Measurements from ENCODE around the gene SAMM50. TPM values are rescaled to one million over a fixed set of nuclear protein-coding genes. Genes with fewer than 3 reads are reported as not detected.

The SAMM50 gene
- total and polyA plus RNA-seq, 2 experiments from 2014 or later: 37.8 to 73.8 TPM

DNA sequence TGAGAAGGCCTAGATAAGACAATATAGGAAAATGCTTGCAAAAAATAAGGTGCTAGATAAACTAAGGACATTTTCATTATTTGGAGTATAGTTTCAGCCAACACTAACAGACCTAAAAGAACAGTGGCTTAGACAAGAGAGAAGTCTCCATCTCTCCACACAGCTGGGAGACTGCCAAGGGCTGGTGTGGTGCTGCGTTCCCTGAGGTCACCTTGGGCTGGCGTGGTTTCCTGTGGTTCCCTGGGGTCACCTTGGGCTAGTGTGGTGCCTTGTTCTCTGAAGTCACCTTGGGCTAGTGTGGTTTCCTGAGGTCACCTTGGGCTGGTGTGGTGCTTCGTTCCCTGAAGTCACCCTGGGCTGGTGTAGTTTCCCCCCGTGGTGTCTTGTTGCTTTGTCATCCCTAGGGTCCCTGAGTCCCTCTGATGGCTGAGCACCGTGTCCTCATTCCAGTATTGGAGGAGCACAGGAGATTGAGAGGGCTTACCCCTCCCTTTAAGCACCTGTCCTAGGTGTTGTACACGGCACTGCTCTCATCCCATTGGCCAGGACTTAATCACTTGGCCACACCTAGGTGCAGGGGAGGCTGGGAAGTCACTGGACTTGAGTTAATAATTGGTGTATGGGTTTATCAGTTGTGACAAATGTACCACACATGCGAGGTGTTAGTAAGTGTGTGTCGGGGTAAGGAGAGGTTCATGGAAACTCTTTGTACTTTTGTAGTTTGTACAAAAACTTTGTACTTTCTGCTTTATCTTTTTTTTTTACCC lies 14.9 kb downstream of the SAMM50 start:
- in situ Hi-C loops (cut with MboI): no loop called here
- TF ChIP-seq EZH2phosphoT487 (IDR thresholded peaks at IDR 0.05; ENCODE audit: insufficient read depth, low read depth) (no peak), EZH2 (IDR thresholded peaks at IDR 0.05; ENCODE audit: insufficient read depth, poor library complexity, severe bottlenecking) (no peak)

DNA sequence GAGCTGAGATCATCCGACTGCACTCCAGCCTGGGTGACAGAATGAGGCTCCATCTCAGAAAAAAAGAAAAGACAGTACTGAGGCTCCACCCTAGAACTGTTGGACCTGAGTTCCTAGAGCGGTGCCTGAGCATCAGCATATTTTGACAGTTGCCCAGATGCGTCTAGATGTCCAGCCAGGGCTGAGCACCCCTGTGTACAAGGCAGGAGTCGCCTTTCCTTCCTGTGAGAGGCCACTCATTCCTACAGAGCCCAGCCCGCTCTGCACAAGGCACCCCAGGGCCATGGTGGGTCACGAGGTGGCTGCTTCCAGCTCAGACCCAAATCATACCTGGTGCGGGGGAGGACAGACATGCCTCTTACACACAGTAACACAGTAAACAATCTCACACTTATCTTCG lies 15.9 kb downstream of the SAMM50 start:
- no peaks in the 10 kb centered on the region for H3F3A ChIP-seq (ENCODE audit: insufficient read depth)
- 79 to 83% methylated on average over 8 of the region's 8 CpGs for WGBS, 2 experiments (ENCODE audit: low coverage in 1 of 2, low lambda C conversion rate in 2 of 2, missing lambda C conversion rate in 2 of 2)
- TF ChIP-seq EZH2 (IDR thresholded peaks at IDR 0.05; ENCODE audit: insufficient read depth, poor library complexity, severe bottlenecking) (no peak), EZH2phosphoT487 (IDR thresholded peaks at IDR 0.05; ENCODE audit: insufficient read depth, low read depth) (no peak)
- no peak overlapping the region for H3K27ac ChIP-seq
- H3K9me2 ChIP-seq (ENCODE audit: insufficient read depth): no peaks in the 10 kb centered on the region
- H3K79me2 ChIP-seq (ENCODE audit: insufficient read depth): peaks cover 14% of the 10 kb centered on the region; the same call in 1 of the 2 replicates
- no peak overlapping the region for H3K4me2 ChIP-seq (ENCODE audit: unreplicated experiment)
- no peak for DNase-seq
- no peak overlapping the region for H2AFZ ChIP-seq
- H3K36me3 ChIP-seq (ENCODE audit: low read depth): peaks cover 27% of the 10 kb centered on the region; the same call in 1 of the 2 replicates
- no peaks in the 10 kb centered on the region for H3K27me3 ChIP-seq (replicated peaks; ENCODE audit: insufficient read depth)
- no peaks in the 10 kb centered on the region for H4K20me1 ChIP-seq (ENCODE audit: insufficient read depth)
- in situ Hi-C loops (cut with MboI): no loop called here
- no peaks in the 10 kb centered on the region for H3K4me1 ChIP-seq (ENCODE audit: insufficient read depth)
- no peaks in the 10 kb centered on the region for H3K9me3 ChIP-seq (ENCODE audit: low read depth)
- no peak overlapping the region for H3K4me3 ChIP-seq
- no peak overlapping the region for H3K9ac ChIP-seq

More for the DNA sequence above, 14.9 kb downstream of the SAMM50 start:
- Histone ChIP-seq H3K27me3 (replicated peaks; ENCODE audit: insufficient read depth) (no peaks in the 10 kb centered on the region), H3K27ac (no peak overlapping the region), H3K36me3 (ENCODE audit: low read depth) (peaks cover 36% of the 10 kb centered on the region), H3K9ac (no peak overlapping the region), H3K4me1 (ENCODE audit: insufficient read depth) (no peaks in the 10 kb centered on the region), H3K4me2 (ENCODE audit: unreplicated experiment) (no peak overlapping the region), H2AFZ (no peak overlapping the region), H3K79me2 (ENCODE audit: insufficient read depth) (peaks cover 14% of the 10 kb centered on the region; the same call in 1 of the 2 replicates), H4K20me1 (ENCODE audit: insufficient read depth) (no peaks in the 10 kb centered on the region), H3K4me3 (no peak overlapping the region), H3F3A (ENCODE audit: insufficient read depth) (no peaks in the 10 kb centered on the region), H3K9me2 (ENCODE audit: insufficient read depth) (no peaks in the 10 kb centered on the region), H3K9me3 (ENCODE audit: low read depth) (no peaks in the 10 kb centered on the region)
- 93 to 94% methylated on average over 8 of the region's 8 CpGs for WGBS, 2 experiments (ENCODE audit: low coverage in 1 of 2, low lambda C conversion rate in 2 of 2, missing lambda C conversion rate in 2 of 2)
- DNase-seq: no peak

DNA sequence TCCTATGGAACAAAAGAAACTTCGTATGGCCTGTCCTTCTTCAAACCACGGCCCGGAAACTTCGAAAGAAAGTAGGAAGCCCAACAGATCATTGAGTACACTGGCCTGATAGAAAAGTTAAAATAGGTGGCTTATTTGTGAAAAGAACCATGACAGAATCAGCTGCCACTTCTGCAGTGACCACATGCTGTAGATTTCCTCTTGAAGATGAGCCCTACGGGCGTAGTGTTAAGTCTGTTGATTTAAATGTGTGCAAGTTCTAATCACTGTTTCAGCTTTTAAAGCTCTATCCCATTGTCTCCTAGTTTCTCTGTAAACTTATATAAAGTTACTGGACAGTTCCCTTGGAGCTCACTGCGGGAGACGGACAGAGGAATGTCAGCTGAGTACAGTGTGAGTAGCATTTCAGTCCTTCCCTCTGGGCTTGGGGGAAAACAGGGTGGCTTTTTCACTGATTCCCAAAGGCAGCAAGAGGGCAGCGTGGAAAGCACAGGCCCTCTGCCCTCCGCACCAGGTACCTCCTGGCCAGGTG lies 17.8 kb downstream of the SAMM50 start:
- H4K20me1 ChIP-seq (ENCODE audit: insufficient read depth): no peaks in the 10 kb centered on the region
- peaks cover 14% of the 10 kb centered on the region; the same call in 1 of the 2 replicates for H3K79me2 ChIP-seq (ENCODE audit: insufficient read depth)
- no peaks in the 10 kb centered on the region for H3K27me3 ChIP-seq (replicated peaks; ENCODE audit: insufficient read depth)
- no peak overlapping the region for H2AFZ ChIP-seq
- no peak overlapping the region for H3K4me2 ChIP-seq (ENCODE audit: unreplicated experiment)
- TF ChIP-seq EZH2phosphoT487 (IDR thresholded peaks at IDR 0.05; ENCODE audit: insufficient read depth, low read depth) (no peak), EZH2 (IDR thresholded peaks at IDR 0.05; ENCODE audit: insufficient read depth, poor library complexity, severe bottlenecking) (no peak)
- peaks cover 21% of the 10 kb centered on the region; the same call in 1 of the 2 replicates for H3K36me3 ChIP-seq (ENCODE audit: low read depth)
- WGBS, 2 experiments (ENCODE audit: low coverage in 1 of 2, low lambda C conversion rate in 2 of 2, missing lambda C conversion rate in 2 of 2): 98 to 99% methylated on average over 10 of the region's 10 CpGs
- no peak for DNase-seq
- H3K27ac ChIP-seq: no peak overlapping the region
- no peak overlapping the region for H3K4me3 ChIP-seq
- no peaks in the 10 kb centered on the region for H3K9me3 ChIP-seq (ENCODE audit: low read depth)
- H3F3A ChIP-seq (ENCODE audit: insufficient read depth): no peaks in the 10 kb centered on the region
- no peak overlapping the region for H3K9ac ChIP-seq
- no peaks in the 10 kb centered on the region for H3K4me1 ChIP-seq (ENCODE audit: insufficient read depth)
- no peaks in the 10 kb centered on the region for H3K9me2 ChIP-seq (ENCODE audit: insufficient read depth)
- in situ Hi-C loops (cut with MboI): no loop called here

DNA sequence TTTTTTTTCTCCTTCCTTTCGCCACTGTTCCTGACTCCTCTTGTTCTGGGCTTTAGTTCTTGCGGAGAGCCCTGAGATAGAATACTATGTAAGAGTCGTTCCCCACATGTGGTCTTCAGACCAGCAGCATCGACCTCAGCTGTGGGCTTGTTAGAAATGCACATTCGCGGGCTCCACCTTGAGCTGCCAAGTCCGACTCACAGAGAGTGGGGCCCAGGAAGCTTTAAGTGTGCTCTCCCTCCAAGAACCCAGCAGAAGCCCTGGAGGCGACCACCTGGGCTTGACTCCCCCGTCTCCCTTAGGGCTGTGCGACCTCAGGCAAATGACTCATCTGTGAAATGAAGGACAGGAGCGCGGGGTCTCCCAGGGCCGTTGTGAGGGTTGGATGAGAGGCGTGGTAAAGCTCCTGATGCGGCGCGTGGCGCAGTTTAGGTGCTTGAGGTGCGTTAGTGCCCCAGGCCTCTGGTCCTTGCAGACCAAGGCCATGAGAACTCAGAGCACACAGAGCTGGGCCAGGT lies 18.8 kb downstream of the SAMM50 start:
- Histone ChIP-seq H3K9ac (no peak overlapping the region), H3K4me2 (ENCODE audit: unreplicated experiment) (no peak overlapping the region), H2AFZ (no peak overlapping the region), H3K27ac (no peak overlapping the region), H3K9me3 (ENCODE audit: low read depth) (no peaks in the 10 kb centered on the region), H3K4me1 (ENCODE audit: insufficient read depth) (no peaks in the 10 kb centered on the region), H3K4me3 (no peak overlapping the region), H4K20me1 (ENCODE audit: insufficient read depth) (no peaks in the 10 kb centered on the region), H3K9me2 (ENCODE audit: insufficient read depth) (no peaks in the 10 kb centered on the region), H3F3A (ENCODE audit: insufficient read depth) (no peaks in the 10 kb centered on the region), H3K27me3 (replicated peaks; ENCODE audit: insufficient read depth) (no peaks in the 10 kb centered on the region), H3K79me2 (ENCODE audit: insufficient read depth) (peaks cover 14% of the 10 kb centered on the region; the same call in 1 of the 2 replicates), H3K36me3 (ENCODE audit: low read depth) (peaks cover 13% of the 10 kb centered on the region; the same call in 1 of the 2 replicates)
- TF ChIP-seq EZH2 (IDR thresholded peaks at IDR 0.05; ENCODE audit: insufficient read depth, poor library complexity, severe bottlenecking) (no peak), EZH2phosphoT487 (IDR thresholded peaks at IDR 0.05; ENCODE audit: insufficient read depth, low read depth) (no peak)
- 97% methylated on average over 19 of the region's 19 CpGs for WGBS, 2 experiments (ENCODE audit: low coverage in 1 of 2, low lambda C conversion rate in 2 of 2, missing lambda C conversion rate in 2 of 2)
- in situ Hi-C loops (cut with MboI): no loop called here
- DNase-seq: no peak

All from GM23248 (cell line).